ENCODE measurements around the gene CNIH1. TPM values are rescaled to one million over a fixed set of nuclear protein-coding genes. Genes with fewer than 3 reads are reported as not detected.
"Not testable (repeated sequence)": the region's sequence is repeated elsewhere in the genome, so short reads cannot be mapped to it uniquely, and the experiment has no call there.

Gene CNIH1
- total RNA-seq, 1 donor from 2014 or later = 111 TPM

- peaks cover 9% of the 10 kb centered on the region for H3K9me3 Mint-ChIP-seq
- H3K27me3 Mint-ChIP-seq = peaks cover 4% of the 10 kb centered on the region
- DNase-seq (ENCODE audit: extremely low spot score, unreplicated experiment) = no peak
- H3K4me3 Mint-ChIP-seq = no peak overlapping the region
- peaks cover 6% of the 10 kb centered on the region for H3K36me3 Mint-ChIP-seq
- peaks cover 7% of the 10 kb centered on the region for H3K4me1 Mint-ChIP-seq (ENCODE audit: unreplicated experiment)
- H3K27ac Mint-ChIP-seq = no peak overlapping the region
- no peak for TF ChIP-seq CTCF (conservative IDR thresholded peaks at IDR 0.05)
Observed at GRCh38 chr14:54467280-54467679, 26.1 kb upstream of the CNIH1 start.

GRCh38 chr14:54465654-54466053 is 24.5 kb upstream of the CNIH1 start:
- H3K9me3 Mint-ChIP-seq = peaks cover 9% of the 10 kb centered on the region
- H3K4me1 Mint-ChIP-seq (ENCODE audit: unreplicated experiment) = peaks cover 6% of the 10 kb centered on the region
- H3K4me3 Mint-ChIP-seq = no peak overlapping the region
- no peak overlapping the region for H3K27ac Mint-ChIP-seq
- DNase-seq (ENCODE audit: extremely low spot score, unreplicated experiment) = no peak
- peaks cover 4% of the 10 kb centered on the region for H3K36me3 Mint-ChIP-seq
- no peak for TF ChIP-seq CTCF (conservative IDR thresholded peaks at IDR 0.05)
- H3K27me3 Mint-ChIP-seq = peaks cover 4% of the 10 kb centered on the region

DNA sequence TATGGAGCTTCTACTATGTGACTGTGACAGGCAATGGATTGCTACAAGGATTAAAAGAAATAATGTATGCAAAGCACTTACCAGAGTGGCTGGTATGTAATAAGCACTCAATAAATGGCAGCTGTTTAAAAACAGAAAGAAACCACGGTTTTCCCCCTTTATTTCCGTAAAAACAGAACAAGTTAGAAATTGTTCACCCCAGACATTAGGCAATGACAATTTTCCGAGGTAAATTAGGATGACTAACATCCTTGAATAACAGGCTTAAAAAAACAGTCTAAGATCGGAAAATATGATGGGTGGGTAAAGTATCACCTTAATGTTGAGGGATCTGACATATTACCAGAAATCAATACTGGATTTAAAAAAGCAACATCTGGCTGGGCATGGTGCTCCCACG is 20.9 kb upstream of the CNIH1 start:
- H3K36me3 Mint-ChIP-seq = no peaks in the 10 kb centered on the region
- H3K27me3 Mint-ChIP-seq = peaks cover 4% of the 10 kb centered on the region
- H3K4me1 Mint-ChIP-seq (ENCODE audit: unreplicated experiment) = peaks cover 6% of the 10 kb centered on the region
- H3K4me3 Mint-ChIP-seq = no peak overlapping the region
- no peak for TF ChIP-seq CTCF (conservative IDR thresholded peaks at IDR 0.05)
- H3K27ac Mint-ChIP-seq = no peak overlapping the region
- H3K9me3 Mint-ChIP-seq = peaks cover 5% of the 10 kb centered on the region
- DNase-seq (ENCODE audit: extremely low spot score, unreplicated experiment) = no peak

GRCh38 chr14:54459106-54459505 is 17.9 kb upstream of the CNIH1 start:
- no peak for TF ChIP-seq CTCF (conservative IDR thresholded peaks at IDR 0.05)
- Mint-ChIP-seq H3K27ac (no peak overlapping the region), H3K27me3 (peaks cover 4% of the 10 kb centered on the region), H3K4me3 (no peak overlapping the region), H3K36me3 (no peaks in the 10 kb centered on the region), H3K9me3 (peaks cover 5% of the 10 kb centered on the region), H3K4me1 (ENCODE audit: unreplicated experiment) (no peaks in the 10 kb centered on the region)
- no peak for DNase-seq (ENCODE audit: extremely low spot score, unreplicated experiment)

DNA sequence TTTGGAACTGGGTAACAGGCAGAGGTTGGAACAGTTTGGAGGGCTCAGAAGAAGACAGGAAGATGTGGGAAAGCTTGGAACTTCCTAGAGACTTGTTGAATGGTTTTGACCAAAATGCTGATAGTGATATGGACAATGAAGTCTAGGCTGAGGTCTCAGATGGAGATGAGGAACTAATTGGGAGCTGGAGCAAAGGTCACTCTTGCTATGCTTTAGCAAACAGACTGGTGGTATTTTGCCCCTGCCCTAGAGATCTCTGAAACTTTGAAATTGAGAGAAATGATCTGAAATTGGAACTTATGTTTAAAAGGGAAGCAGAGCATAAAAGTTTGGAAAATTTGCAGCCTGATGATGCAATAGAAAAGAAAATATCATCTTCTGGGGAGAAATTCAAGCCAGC is 17.4 kb upstream of the CNIH1 start:
- H3K4me3 Mint-ChIP-seq; H3K27me3 Mint-ChIP-seq; H3K4me1 Mint-ChIP-seq (ENCODE audit: unreplicated experiment); H3K36me3 Mint-ChIP-seq; H3K27ac Mint-ChIP-seq; DNase-seq (ENCODE audit: extremely low spot score, unreplicated experiment); H3K9me3 Mint-ChIP-seq: not testable (repeated sequence)

GRCh38 chr14:54457609-54457996 is 16.4 kb upstream of the CNIH1 start:
- Mint-ChIP-seq H3K4me1 (ENCODE audit: unreplicated experiment) (no peaks in the 10 kb centered on the region), H3K4me3 (no peak overlapping the region)
- no peak for TF ChIP-seq CTCF (conservative IDR thresholded peaks at IDR 0.05)

DNA sequence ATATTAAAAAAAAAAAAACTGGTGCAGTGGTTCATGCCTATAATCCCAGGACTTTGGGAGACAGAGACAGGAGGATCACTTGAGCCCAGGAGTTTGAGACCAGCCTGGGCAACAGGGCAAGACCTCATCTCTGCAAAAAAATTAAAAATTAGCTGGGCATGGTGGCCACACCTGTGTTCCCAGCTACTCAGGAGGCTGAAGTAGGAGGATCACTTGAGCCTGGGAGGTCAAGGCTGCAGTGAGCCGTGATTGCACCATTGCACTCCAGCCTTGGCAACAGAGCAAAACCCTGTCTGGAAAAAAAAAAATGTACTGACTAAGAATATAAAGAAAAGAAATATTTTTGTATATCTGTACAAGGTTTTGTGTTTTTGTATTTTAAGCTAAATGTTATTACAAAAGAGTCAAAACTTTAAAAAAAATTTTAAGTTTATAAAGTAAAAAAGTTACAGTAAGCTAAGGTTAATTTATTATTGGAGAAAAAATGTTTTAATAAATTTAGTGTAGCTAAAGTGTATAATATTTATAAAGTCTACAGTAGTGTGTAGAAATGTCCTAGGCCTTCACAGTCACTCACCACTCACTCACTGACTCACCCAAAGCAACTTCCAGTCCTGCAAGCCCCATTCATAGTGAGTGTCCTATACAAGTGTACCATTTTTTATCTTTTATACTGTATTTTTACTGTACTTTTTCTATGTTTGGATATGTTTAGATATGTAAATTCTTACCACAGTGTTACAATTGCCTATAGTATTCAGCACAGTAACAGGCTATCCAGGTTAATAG is 15.8 kb upstream of the CNIH1 start:
- not testable (repeated sequence) for H3K4me1 Mint-ChIP-seq (ENCODE audit: unreplicated experiment); H3K4me3 Mint-ChIP-seq; H3K27ac Mint-ChIP-seq; H3K36me3 Mint-ChIP-seq; DNase-seq (ENCODE audit: extremely low spot score, unreplicated experiment); H3K9me3 Mint-ChIP-seq; H3K27me3 Mint-ChIP-seq

More at GRCh38 chr14:54457609-54457996, 16.4 kb upstream of the CNIH1 start:
- no peaks in the 10 kb centered on the region for H3K27me3 Mint-ChIP-seq
- H3K36me3 Mint-ChIP-seq = no peaks in the 10 kb centered on the region
- H3K27ac Mint-ChIP-seq = no peak overlapping the region
- no peak for DNase-seq (ENCODE audit: extremely low spot score, unreplicated experiment)
- peaks cover 5% of the 10 kb centered on the region for H3K9me3 Mint-ChIP-seq
